B cell (primary cell): ENCODE results near the gene ZNF366. TPM values are rescaled to one million over a fixed set of nuclear protein-coding genes. Genes with fewer than 3 reads are reported as not detected.

Experiments
- ATAC-seq: fragments of 200-7000 bp; cut with Tn5 transposase; one replicate; pipeline ENCODE4 v1.10.0; 2021; ENCODE audit warnings: low read depth, mild to moderate bottlenecking, moderate number of reproducible peaks, moderate library complexity
- CTCF ChIA-PET: fragments of 350-600 bp; sonication (Branson Sonifier 250); formaldehyde crosslinking; loops from one replicate; lab custom pipeline; 2021; ENCODE audit warnings: antibody characterized with exemption, inconsistent platforms; lab: Charles Lee
- POLR2A ChIA-PET: fragments of 350-600 bp; sonication (Branson Sonifier 250); formaldehyde crosslinking; loops from one replicate; lab custom pipeline; 2021; ENCODE audit warnings: antibody characterized with exemption; lab: Charles Lee
- DNase-seq: peaks from one replicate; pipeline ENCODE4 v3.0.0; 2013
- H2AFZ ChIP-seq: 2 replicates; pipeline ENCODE4 v1.6.1; 2012; ENCODE audit warnings: mild to moderate bottlenecking, low read depth, low read length; ENCODE audit not compliant: insufficient read depth, poor library complexity, severe bottlenecking
- H3K27ac ChIP-seq, 2 donors: 1 replicate in 1 of 2; 2 replicates in 1 of 2; pipeline ENCODE4 v1.5.1; 2012 to 2013; ENCODE audit warnings: low read length in 2 of 2, mild to moderate bottlenecking in 2 of 2, moderate library complexity in 1 of 2
- H3K27me3 ChIP-seq, 4 experiments: fragments of 200-600 bp in 1 of 4; sonication (generic) in 1 of 4; replicated peaks in 1 of 4; 1 replicate in 2 of 4; 2 replicates in 2 of 4; pipeline versions ENCODE4 v1.6.1 to v1.7.0; 2013 to 2016; ENCODE audit warnings: low read length in 3 of 4, mild to moderate bottlenecking in 2 of 4, mixed read lengths in 1 of 4, moderate library complexity in 1 of 4; ENCODE audit not compliant: insufficient read depth in 4 of 4, control insufficient read depth in 3 of 4; ENCODE audit errors: control extremely low read depth in 1 of 4
- H3K36me3 ChIP-seq, 2 experiments: replicated peaks in 1 of 2; 1 replicate in 1 of 2; 2 replicates in 1 of 2; pipeline versions ENCODE4 v1.6.1 to v1.7.1; 2013; ENCODE audit warnings: low read length in 1 of 2; ENCODE audit not compliant: insufficient read depth in 2 of 2, control insufficient read depth in 1 of 2; ENCODE audit errors: control extremely low read depth in 1 of 2, extremely low read depth in 1 of 2
- H3K4me1 ChIP-seq, 2 donors: fragments of 200-600 bp in 1 of 2; sonication (generic) in 1 of 2; 1 replicate in 1 of 2; 2 replicates in 1 of 2; pipeline versions ENCODE4 v1.5.1 to v1.6.1; 2013 to 2017; ENCODE audit warnings: low read length in 2 of 2; ENCODE audit not compliant: control insufficient read depth in 2 of 2, insufficient read depth in 2 of 2
- H3K4me2 ChIP-seq: replicated peaks from 2 replicates; pipeline ENCODE3; 2012; ENCODE audit warnings: mild to moderate bottlenecking, low read depth, low read length; ENCODE audit not compliant: poor library complexity, severe bottlenecking
- H3K4me3 ChIP-seq, 5 experiments: fragments of 200-600 bp in 1 of 5; sonication (generic) in 1 of 5; 1 replicate in 3 of 5; 2 replicates in 2 of 5; pipeline versions ENCODE4 v1.5.1 to v1.7.0; 2011 to 2016; ENCODE audit warnings: low read length in 4 of 5, mild to moderate bottlenecking in 4 of 5, low read depth in 2 of 5, control low read depth in 1 of 5, moderate library complexity in 1 of 5; ENCODE audit not compliant: insufficient read depth in 1 of 5; ENCODE audit errors: control extremely low read depth in 1 of 5, extremely low read depth in 1 of 5
- H3K79me2 ChIP-seq: fragments of 200-600 bp; sonication (generic); one replicate; pipeline ENCODE4 v1.6.0; 2016; ENCODE audit warnings: low read length; ENCODE audit not compliant: control insufficient read depth, insufficient read depth
- H3K9ac ChIP-seq: fragments of 200-600 bp; sonication (generic); 2 replicates; pipeline ENCODE4 v1.6.1; 2017; ENCODE audit warnings: mild to moderate bottlenecking, low read length, moderate library complexity
- H3K9me3 ChIP-seq, 3 donors: one replicate each; pipeline versions ENCODE4 v1.6.1 to v1.7.1; 2013; ENCODE audit warnings: low read length in 2 of 3; ENCODE audit not compliant: control insufficient read depth in 2 of 3, insufficient read depth in 1 of 3; ENCODE audit errors: control extremely low read depth in 1 of 3
- H4K20me1 ChIP-seq: 2 replicates; pipeline ENCODE4 v1.6.0; 2012; ENCODE audit warnings: mild to moderate bottlenecking, low read length; ENCODE audit not compliant: insufficient read depth, control insufficient read depth, poor library complexity, severe bottlenecking
- H3K27ac Mint-ChIP-seq: one replicate; pipeline ENCODE4 v1.8.0; 2021; ENCODE audit warnings: mixed read lengths
- H3K27me3 Mint-ChIP-seq: one replicate; pipeline ENCODE4 v1.8.0; 2021; ENCODE audit warnings: mixed read lengths
- H3K4me1 Mint-ChIP-seq: one replicate; pipeline ENCODE4 v1.8.0; 2021; ENCODE audit warnings: mixed read lengths
- H3K4me3 Mint-ChIP-seq: one replicate; pipeline ENCODE4 v1.8.0; 2021; ENCODE audit warnings: mixed read lengths
- H3K9me3 Mint-ChIP-seq: one replicate; pipeline ENCODE4 v1.8.0; 2022; ENCODE audit warnings: mixed read lengths; ENCODE audit not compliant: insufficient read depth
- EZH2 ChIP-seq: IDR thresholded peaks from 2 replicates; pipeline ENCODE4 v1.6.1; 2012; ENCODE audit warnings: borderline replicate concordance, low read depth, mild to moderate bottlenecking, moderate library complexity, low read length; ENCODE audit not compliant: insufficient read depth, poor library complexity, severe bottlenecking
- WGBS: methylation state at CpG from one replicate; pipeline ENCODE4 v1.1.5; 2013; ENCODE audit warnings: missing lambda C conversion rate; ENCODE audit not compliant: insufficient coverage; 5-methylcytosine and 5-hydroxymethylcytosine counted together
- intact Hi-C: fragments of 100-400 bp; cut with micrococcal nuclease; formaldehyde crosslinking; loops from one replicate; pipeline ENCODE4 v1.10.0; 2022
- polyA plus RNA-seq: library from polyadenylated mRNA; depleted of rRNA; stranded (reverse); fragments of >200 nt; gene quantifications from 2 replicates; pipeline ENCODE4 v1.2.3, GENCODE V29; 2012
- total RNA-seq, 2 donors: library from RNA; stranded (reverse); fragments of 120-200 nt in 1 of 2; gene quantifications; 1 replicate in 1 of 2; 2 replicates in 1 of 2; pipeline versions ENCODE4 v1.2.3 to v1.2.4, GENCODE V29; 2013 to 2022
- TF ChIP-seq, protein P1 (sequence below): fragments of 200-600 bp; IDR thresholded peaks from one replicate; pipeline ENCODE4 v1.8.0; 2022; ENCODE audit warnings: antibody characterized with exemption, mild to moderate bottlenecking

ZNF366 gene
- total and polyA plus RNA-seq, 2 donors (not counting 1 experiment from before 2014, with no cell fraction given): 0.03 TPM; not detected in 1

DNA sequence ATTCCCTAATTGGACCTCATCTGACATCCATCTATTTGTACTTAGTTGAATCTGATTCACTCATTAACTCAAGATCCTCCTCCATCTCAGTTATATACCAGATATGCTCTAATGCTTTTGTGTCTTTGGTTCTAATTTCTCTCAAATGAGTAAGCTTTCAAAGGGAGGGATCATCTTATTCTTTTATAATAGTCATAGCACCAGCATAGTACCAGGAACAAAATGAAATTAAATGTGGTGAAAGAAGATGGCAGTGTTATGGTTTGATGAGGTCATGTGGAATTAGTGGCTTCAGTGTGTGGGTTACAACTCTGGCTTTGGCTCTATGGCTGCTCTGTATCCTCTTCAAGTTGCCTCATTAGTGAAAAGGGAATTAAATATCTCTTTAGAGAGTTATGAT lies 32.5 kb upstream of the ZNF366 start:
- Histone ChIP-seq H3K9ac (no peak overlapping the region), H3K4me3 (no peak overlapping the region), H3K9me3 (no peaks in the 10 kb centered on the region), H3K27ac (no peak overlapping the region), H3K79me2 (no peaks in the 10 kb centered on the region), H2AFZ (no peak overlapping the region), H3K4me1 (no peaks in the 10 kb centered on the region), H3K36me3 (no peaks in the 10 kb centered on the region), H3K4me2 (no peak overlapping the region), H4K20me1 (no peaks in the 10 kb centered on the region), H3K27me3 (peaks cover 0 to 5% (median 2%) of the 10 kb centered on the region in 4 experiments)
- H3K9me3 Mint-ChIP-seq: no peaks in the 10 kb centered on the region
- TF ChIP-seq EZH2: no peak
- no peaks in the 10 kb centered on the region for H3K4me1 Mint-ChIP-seq
- no peak overlapping the region for H3K27ac Mint-ChIP-seq
- ATAC-seq (no peak), DNase-seq (no peak)
- intact Hi-C loops: no loop called here
- no peak overlapping the region for H3K4me3 Mint-ChIP-seq
- POLR2A ChIA-PET: no interaction called here
- peaks cover 17% of the 10 kb centered on the region for H3K27me3 Mint-ChIP-seq
- CTCF ChIA-PET: no interaction called here

DNA sequence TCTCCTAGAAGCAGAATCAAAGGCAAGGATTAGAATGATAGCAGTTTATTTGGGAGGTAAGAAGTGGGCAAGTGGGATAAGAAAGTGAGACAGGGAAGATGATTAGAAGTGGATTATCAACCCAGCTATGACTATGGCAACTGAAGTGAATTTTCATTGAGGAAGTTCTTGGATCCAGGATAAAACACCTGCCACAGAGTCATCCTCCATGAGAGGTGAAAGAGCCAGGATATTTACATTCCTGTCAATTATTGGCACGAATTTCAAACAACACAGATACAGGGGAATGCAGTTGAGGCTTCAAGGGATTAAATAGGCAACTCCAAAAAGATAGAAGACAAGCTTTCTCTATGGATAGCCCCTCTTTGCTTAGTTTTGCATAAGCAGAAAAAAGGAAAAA lies 31.8 kb upstream of the ZNF366 start:
- TF ChIP-seq EZH2: no peak
- TF ChIP-seq, protein P1, sequence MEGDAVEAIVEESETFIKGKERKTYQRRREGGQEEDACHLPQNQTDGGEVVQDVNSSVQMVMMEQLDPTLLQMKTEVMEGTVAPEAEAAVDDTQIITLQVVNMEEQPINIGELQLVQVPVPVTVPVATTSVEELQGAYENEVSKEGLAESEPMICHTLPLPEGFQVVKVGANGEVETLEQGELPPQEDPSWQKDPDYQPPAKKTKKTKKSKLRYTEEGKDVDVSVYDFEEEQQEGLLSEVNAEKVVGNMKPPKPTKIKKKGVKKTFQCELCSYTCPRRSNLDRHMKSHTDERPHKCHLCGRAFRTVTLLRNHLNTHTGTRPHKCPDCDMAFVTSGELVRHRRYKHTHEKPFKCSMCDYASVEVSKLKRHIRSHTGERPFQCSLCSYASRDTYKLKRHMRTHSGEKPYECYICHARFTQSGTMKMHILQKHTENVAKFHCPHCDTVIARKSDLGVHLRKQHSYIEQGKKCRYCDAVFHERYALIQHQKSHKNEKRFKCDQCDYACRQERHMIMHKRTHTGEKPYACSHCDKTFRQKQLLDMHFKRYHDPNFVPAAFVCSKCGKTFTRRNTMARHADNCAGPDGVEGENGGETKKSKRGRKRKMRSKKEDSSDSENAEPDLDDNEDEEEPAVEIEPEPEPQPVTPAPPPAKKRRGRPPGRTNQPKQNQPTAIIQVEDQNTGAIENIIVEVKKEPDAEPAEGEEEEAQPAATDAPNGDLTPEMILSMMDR: no peak
- Mint-ChIP-seq H3K27ac (no peak overlapping the region), H3K4me3 (no peak overlapping the region), H3K4me1 (no peaks in the 10 kb centered on the region), H3K9me3 (peaks cover 2% of the 10 kb centered on the region), H3K27me3 (peaks cover 21% of the 10 kb centered on the region)
- no peak for DNase-seq
- no peak overlapping the region for H3K9ac ChIP-seq
- CTCF ChIA-PET: no interaction called here
- no peak overlapping the region for H3K4me3 ChIP-seq
- no peaks in the 10 kb centered on the region for H3K36me3 ChIP-seq
- H3K27ac ChIP-seq: no peak overlapping the region
- H3K79me2 ChIP-seq: no peaks in the 10 kb centered on the region
- no peaks in the 10 kb centered on the region for H3K4me1 ChIP-seq
- no peak for ATAC-seq
- intact Hi-C loops: no loop called here
- POLR2A ChIA-PET: no interaction called here
- H3K27me3 ChIP-seq: peaks cover 0 to 7% (median 2%) of the 10 kb centered on the region in 4 experiments
- H2AFZ ChIP-seq: no peak overlapping the region
- H3K9me3 ChIP-seq: no peaks in the 10 kb centered on the region
- H3K4me2 ChIP-seq: no peak overlapping the region
- 83% methylated on average over 1 of the region's 1 CpG for WGBS
- no peaks in the 10 kb centered on the region for H4K20me1 ChIP-seq
